Loucy (cell line): ENCODE data around the gene POT1.

Experiments used
- CTCF ChIP-seq: fragments of 200-600 bp; sonication (generic); conservative IDR thresholded peaks from 2 replicates; pipeline ENCODE4 v1.5.1; 2014; ENCODE audit warnings: mild to moderate bottlenecking, antibody characterized with exemption, low read length
- EZH2phosphoT487 ChIP-seq: fragments of 200-600 bp; IDR thresholded peaks from 2 replicates; pipeline ENCODE4 v1.6.1; 2018; ENCODE audit warnings: antibody characterized with exemption, mild to moderate bottlenecking, moderate library complexity, borderline replicate concordance

GRCh38 chr7:124792696-124793095 lies 136.9 kb downstream of the POT1 start:
- TF ChIP-seq CTCF (no peak), EZH2phosphoT487 (no peak)
